SK-N-SH (cell line): ENCODE measurements around the gene STPG1. TPM values are rescaled to one million over a fixed set of nuclear protein-coding genes. Genes with fewer than 3 reads are reported as not detected.

Source experiments
- CTCF ChIA-PET: fragments of 300-600, 350-600 bp; formaldehyde crosslinking; extraction: SDS; loops from one replicate; lab custom pipeline; 2021; lab: Yijun Ruan, JAX
- POLR2A ChIA-PET: fragments of 350-600 bp; sonication (Branson Sonifier 250); formaldehyde crosslinking; extraction: SDS; loops from one replicate; lab custom pipeline; 2020; ENCODE audit warnings: antibody characterized with exemption, inconsistent platforms; lab: Yijun Ruan, JAX
- DNase-seq: peaks from one replicate; pipeline ENCODE4 v3.0.0; 2012
- H2AFZ ChIP-seq: fragments of 200-600 bp; sonication (generic); 2 replicates; pipeline ENCODE4 v1.8.1; 2016; ENCODE audit warnings: antibody characterized with exemption, mild to moderate bottlenecking, low read depth
- H3F3A ChIP-seq: fragments of 200-600 bp; sonication (generic); replicated peaks from 2 replicates; pipeline ENCODE3; 2016; ENCODE audit warnings: antibody characterized with exemption, mild to moderate bottlenecking; ENCODE audit not compliant: insufficient read depth
- H3K27ac ChIP-seq, 2 experiments: fragments of 200-500 bp in 1 of 2; fragments of 200-600 bp in 1 of 2; sonication (Bioruptor generic) in 1 of 2; sonication (generic), shearing (Covaris generic) in 1 of 2; 2 replicates each; pipeline versions ENCODE4 v1.5.1 to v1.6.1; 2014 to 2016; ENCODE audit warnings: low read depth in 2 of 2, inconsistent platforms in 1 of 2, low read length in 1 of 2, mild to moderate bottlenecking in 1 of 2, mixed read lengths in 1 of 2
- H3K27me3 ChIP-seq: fragments of 200-600 bp; sonication (generic), shearing (Covaris generic); 2 replicates; pipeline ENCODE4 v1.6.1; 2016; ENCODE audit warnings: mixed run types; ENCODE audit not compliant: insufficient read depth
- H3K36me3 ChIP-seq, 2 experiments: fragments of 200-500 bp in 1 of 2; fragments of 200-600 bp in 1 of 2; sonication (Bioruptor generic) in 1 of 2; sonication (generic) in 1 of 2; replicated peaks in 1 of 2; 2 replicates each; pipeline versions ENCODE3 to v1.5.1; 2014 to 2016; ENCODE audit warnings: low read length in 1 of 2, mild to moderate bottlenecking in 1 of 2; ENCODE audit not compliant: insufficient read depth in 2 of 2, control insufficient read depth in 1 of 2
- H3K4me1 ChIP-seq, 2 experiments: fragments of 200-500 bp in 1 of 2; fragments of 200-600 bp in 1 of 2; sonication (Bioruptor generic) in 1 of 2; sonication (generic), shearing (Covaris generic) in 1 of 2; 2 replicates each; pipeline versions ENCODE4 v1.5.1 to v1.6.1; 2014 to 2016; ENCODE audit warnings: low read depth in 1 of 2, low read length in 1 of 2, mixed run types in 1 of 2; ENCODE audit not compliant: insufficient read depth in 2 of 2, control insufficient read depth in 1 of 2
- H3K4me2 ChIP-seq: fragments of 200-600 bp; sonication (generic), shearing (Covaris generic); 2 replicates; pipeline ENCODE4 v1.6.1; 2017; ENCODE audit warnings: mixed run types
- H3K4me3 ChIP-seq, 2 experiments: fragments of 200-500 bp in 1 of 2; fragments of 200-600 bp in 1 of 2; sonication (Bioruptor generic) in 1 of 2; sonication (generic), shearing (Covaris generic) in 1 of 2; 2 replicates each; pipeline versions ENCODE4 v1.5.1 to v1.8.1; 2014 to 2016; ENCODE audit warnings: low read depth in 2 of 2, inconsistent platforms in 1 of 2, low read length in 1 of 2, mild to moderate bottlenecking in 1 of 2, mixed read lengths in 1 of 2, moderate library complexity in 1 of 2
- H3K79me2 ChIP-seq: fragments of 200-600 bp; sonication (generic); 2 replicates; pipeline ENCODE4 v1.8.1; 2017; ENCODE audit warnings: mild to moderate bottlenecking; ENCODE audit not compliant: insufficient read depth
- H3K9ac ChIP-seq: fragments of 200-600 bp; sonication (generic); 2 replicates; pipeline ENCODE4 v1.6.1; 2017; ENCODE audit warnings: mixed run types
- H3K9me2 ChIP-seq: fragments of 200-600 bp; sonication (generic); 2 replicates; pipeline ENCODE4 v1.6.1; 2017; ENCODE audit warnings: mixed run types
- H3K9me3 ChIP-seq: fragments of 200-600 bp; sonication (generic); 2 replicates; pipeline ENCODE4 v1.6.1; 2017; ENCODE audit warnings: mixed run types, mild to moderate bottlenecking, moderate library complexity
- H4K20me1 ChIP-seq: fragments of 200-600 bp; sonication (generic); 2 replicates; pipeline ENCODE4 v1.6.1; 2017; ENCODE audit warnings: mild to moderate bottlenecking, mixed run types; ENCODE audit not compliant: insufficient read depth
- FOXJ3 ChIP-seq: sonication (generic); formaldehyde crosslinking; IDR thresholded peaks from 2 replicates; pipeline ENCODE4 v1.5.1; 2020; ENCODE audit warnings: mild to moderate bottlenecking, missing genetic modification reagents
- GATA2 ChIP-seq: sonication (generic); formaldehyde crosslinking; IDR thresholded peaks from 2 replicates; pipeline ENCODE4 v1.5.0; 2020; ENCODE audit warnings: mild to moderate bottlenecking, missing genetic modification reagents
- MAX ChIP-seq: IDR thresholded peaks from 2 replicates; pipeline ENCODE4 v1.4.0; 2012; ENCODE audit warnings: low read depth
- MEF2A ChIP-seq: IDR thresholded peaks from 2 replicates; pipeline ENCODE4 v1.4.0; 2012; ENCODE audit warnings: low read depth, borderline replicate concordance
- PBX3 ChIP-seq: IDR thresholded peaks from 2 replicates; pipeline ENCODE4; 2012
- POLR2AphosphoS5 ChIP-seq: IDR thresholded peaks from 2 replicates; pipeline ENCODE4 v1.6.1; 2012; ENCODE audit warnings: low read depth, low read length
- RXRA ChIP-seq: IDR thresholded peaks from 2 replicates; pipeline ENCODE4 v1.4.0; 2012; ENCODE audit warnings: low read depth, mild to moderate bottlenecking, borderline replicate concordance
- TAF1 ChIP-seq: IDR thresholded peaks from 2 replicates; pipeline ENCODE4 v1.6.1; 2012; ENCODE audit warnings: low read depth, mild to moderate bottlenecking, low read length, moderate library complexity, borderline replicate concordance
- TCF12 ChIP-seq: IDR thresholded peaks from 2 replicates; pipeline ENCODE4 v1.4.0; 2012
- USF2 ChIP-seq: fragments of 150-350 bp; IDR thresholded peaks from 2 replicates; pipeline ENCODE4 v1.6.1; 2017; ENCODE audit warnings: antibody characterized with exemption, low read length, low read depth, borderline replicate concordance
- WGBS: methylation state at CpG from one replicate; pipeline ENCODE4 v1.1.6; 2017; ENCODE audit warnings: low lambda C conversion rate; 5-methylcytosine and 5-hydroxymethylcytosine counted together
- polyA plus RNA-seq, 3 experiments: library from polyadenylated mRNA; depleted of rRNA; stranded (reverse); fragments of >200 nt; gene quantifications; 2 replicates each; pipeline ENCODE4 v1.2.3, GENCODE V29; 2012

The STPG1 gene
- polyA plus RNA-seq, 1 of the 3 experiments (the other 2 are of a cell fraction), result 8.7 TPM

- no peaks in the 10 kb centered on the region for H4K20me1 ChIP-seq
These were observed 33.1 kb downstream of the STPG1 start for GRCh38 chr1:24380508-24380907.

GRCh38 chr1:24379733-24380315, 33.8 kb downstream of the STPG1 start:
- no peaks in the 10 kb centered on the region for H3F3A ChIP-seq
- H3K27ac ChIP-seq, result no peak overlapping the region
- POLR2A ChIA-PET, result no interaction called here
- CTCF ChIA-PET, result interaction anchor here (0.9 to 3.1 kb wide), 3 partner anchors 12 to 178 kb away, joined by 3 to 24 read pairs (median 13); no protein-coding TSS in a partner anchor
- no peak overlapping the region for H3K4me2 ChIP-seq
- no peaks in the 10 kb centered on the region for H3K9me2 ChIP-seq
- H3K4me3 ChIP-seq, result no peak overlapping the region
- no peaks in the 10 kb centered on the region for H3K27me3 ChIP-seq
- H2AFZ ChIP-seq, result no peak overlapping the region
- peaks cover 2 to 3% of the 10 kb centered on the region in 2 experiments; a peak in 2 of 4 replicates for H3K4me1 ChIP-seq
- WGBS, result 90% methylated on average over 8 of the region's 8 CpGs
- H3K9me3 ChIP-seq, result no peaks in the 10 kb centered on the region
- no peaks in the 10 kb centered on the region for H3K79me2 ChIP-seq
- no peak for DNase-seq
- H3K36me3 ChIP-seq, result peaks cover 0 to 13% of the 10 kb centered on the region in 2 experiments
- H3K9ac ChIP-seq, result no peak overlapping the region
- TF ChIP-seq GATA2 (CRISPR knock-in tag), result no peak
- no peak for TF ChIP-seq POLR2AphosphoS5
- no peak for TF ChIP-seq PBX3
- TF ChIP-seq TAF1, result no peak
- TF ChIP-seq MAX, result no peak
- TF ChIP-seq FOXJ3, result no peak
- TF ChIP-seq RXRA, result no peak
- no peak for TF ChIP-seq USF2
- TF ChIP-seq TCF12, result no peak
- no peaks in the 10 kb centered on the region for H4K20me1 ChIP-seq

More at GRCh38 chr1:24380508-24380907, 33.1 kb downstream of the STPG1 start:
- Histone ChIP-seq H3K27me3 (no peaks in the 10 kb centered on the region), H3K79me2 (no peaks in the 10 kb centered on the region), H3K4me2 (no peak overlapping the region), H3K9ac (no peak overlapping the region), H3K4me1 (peaks cover 2 to 3% of the 10 kb centered on the region in 2 experiments; a peak in 2 of 4 replicates), H3K36me3 (peaks cover 0 to 13% of the 10 kb centered on the region in 2 experiments), H3K9me2 (no peaks in the 10 kb centered on the region), H2AFZ (no peak overlapping the region), H3K4me3 (no peak overlapping the region), H3K9me3 (no peaks in the 10 kb centered on the region), H3K27ac (no peak overlapping the region), H3F3A (no peaks in the 10 kb centered on the region)
- no peak for DNase-seq
- POLR2A ChIA-PET, result no interaction called here
- TF ChIP-seq MEF2A (no peak), USF2 (no peak)
- 90% methylated on average over 5 of the region's 5 CpGs for WGBS
- CTCF ChIA-PET, result interaction anchor here (0.9 to 3.1 kb wide), 3 partner anchors 11 to 179 kb away, joined by 3 to 24 read pairs (median 13); no protein-coding TSS in a partner anchor
